ENCODE results near the gene CAMKK2.

GRCh38 chr12:121263206-121263935, 33.1 kb downstream of the CAMKK2 start:
- TF ChIP-seq CTCF (IDR thresholded peaks at IDR 0.05; ENCODE audit: low read depth, low read length, poor library complexity, severe bottlenecking): no peak
- TF ChIP-seq EZH2phosphoT487 (IDR thresholded peaks at IDR 0.05; ENCODE audit: borderline replicate concordance, low read length): no peak

Data from DOHH2 (cell line).